HG03378 (cell line): ENCODE results near the gene SRC.

ENCODE experiments used
- ATAC-seq: cut with Tn5 transposase; IDR thresholded peaks from one replicate; pipeline ENCODE4 v1.9.1; 2021; ENCODE audit warnings: mild to moderate bottlenecking, moderate library complexity; ENCODE audit not compliant: unreplicated experiment

SRC gene

GRCh38 chr20:37393196-37393862 is 47.4 kb downstream of the SRC start:
- no peak for ATAC-seq

GRCh38 chr20:37393863-37394542 is 48.1 kb downstream of the SRC start:
- ATAC-seq = no peak

- ATAC-seq = no peak
Measured at GRCh38 chr20:37394543-37395409, 48.8 kb downstream of the SRC start.

GRCh38 chr20:37395410-37395797 is 49.5 kb downstream of the SRC start:
- no peak for ATAC-seq

- no peak for ATAC-seq
Measured at GRCh38 chr20:37395921-37396415, 50.0 kb downstream of the SRC start.

GRCh38 chr20:37396416-37397075 is 50.6 kb downstream of the SRC start:
- ATAC-seq = no peak

- no peak for ATAC-seq
Measured at GRCh38 chr20:37397076-37397953, 51.4 kb downstream of the SRC start.

GRCh38 chr20:37397954-37398749 is 52.2 kb downstream of the SRC start:
- no peak for ATAC-seq

- ATAC-seq = no peak
Measured at GRCh38 chr20:37398750-37399621, 53.0 kb downstream of the SRC start.

- no peak for ATAC-seq
Measured at GRCh38 chr20:37401282-37401929, 55.5 kb downstream of the SRC start.

GRCh38 chr20:37401930-37402675 is 56.2 kb downstream of the SRC start:
- no peak for ATAC-seq

GRCh38 chr20:37403107-37404033 is 57.4 kb downstream of the SRC start:
- no peak for ATAC-seq

- no peak for ATAC-seq
Measured at GRCh38 chr20:37404461-37404890, 58.5 kb downstream of the SRC start.

- ATAC-seq = no peak
Measured at GRCh38 chr20:37405351-37405897, 59.5 kb downstream of the SRC start.
